HG03097 (cell line): ENCODE data around the gene LY86.
"Not testable (repeated sequence)": the region's sequence is repeated elsewhere in the genome, so short reads cannot be mapped to it uniquely, and the experiment has no call there.

ENCODE experiments used
- ATAC-seq: cut with Tn5 transposase; IDR thresholded peaks from one replicate; pipeline ENCODE4 v1.9.1; 2021; ENCODE audit not compliant: unreplicated experiment, low FRiP score

LY86 gene

DNA sequence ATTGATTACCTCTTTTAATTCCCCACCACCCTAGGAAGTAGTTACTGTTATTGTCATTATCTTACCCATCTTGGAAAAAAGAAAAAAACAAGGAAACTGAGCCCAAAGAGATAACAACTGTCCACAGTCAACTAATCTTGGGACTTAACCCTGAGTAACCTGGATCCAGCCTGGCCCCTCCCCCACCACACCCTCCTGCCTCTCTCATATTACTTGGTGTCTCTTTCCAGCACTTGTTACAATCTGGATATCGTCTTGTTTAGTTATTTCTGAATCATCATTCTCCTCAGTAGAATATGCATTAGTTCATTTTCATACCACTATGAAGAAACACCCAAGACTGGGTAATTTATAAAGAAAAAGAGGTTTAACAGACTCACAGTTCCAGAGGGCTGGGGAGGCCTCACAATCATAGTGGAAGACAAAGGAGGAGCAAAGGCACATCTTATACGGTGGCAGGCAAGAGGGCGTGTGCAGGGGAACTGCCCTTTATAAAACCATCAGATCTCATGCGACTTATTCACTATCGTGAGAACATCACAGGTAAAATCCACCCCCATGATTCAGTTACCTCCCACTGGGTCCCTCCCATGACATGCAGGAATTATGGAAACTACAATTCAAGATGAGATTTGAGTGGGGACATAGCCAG lies 60.3 kb downstream of the LY86 start:
- no peak for ATAC-seq

DNA sequence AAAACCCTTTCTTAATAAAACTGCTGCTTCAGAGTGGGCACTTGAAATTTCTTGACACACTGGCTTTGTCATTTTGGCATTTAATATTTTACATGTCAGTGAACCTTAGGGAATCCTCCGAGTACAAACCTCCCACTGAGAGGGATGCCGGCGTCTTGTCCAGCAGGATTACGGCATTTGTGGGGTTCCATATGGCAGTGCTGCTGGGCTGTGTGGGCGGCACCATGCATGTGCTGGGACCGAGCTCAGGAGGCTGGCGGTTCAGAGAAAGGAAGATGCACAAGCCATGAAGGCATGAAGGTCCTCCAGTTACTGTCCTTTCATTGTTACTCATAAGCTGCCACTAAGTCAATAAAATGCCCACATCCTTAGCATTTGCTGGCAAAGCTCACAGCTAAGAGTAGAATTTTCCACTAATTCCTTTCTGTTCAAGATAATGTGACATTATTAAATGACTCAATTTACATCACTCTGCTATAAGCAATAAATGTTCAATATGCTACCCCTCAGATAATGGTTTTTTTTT lies 61.4 kb downstream of the LY86 start:
- ATAC-seq: no peak

DNA sequence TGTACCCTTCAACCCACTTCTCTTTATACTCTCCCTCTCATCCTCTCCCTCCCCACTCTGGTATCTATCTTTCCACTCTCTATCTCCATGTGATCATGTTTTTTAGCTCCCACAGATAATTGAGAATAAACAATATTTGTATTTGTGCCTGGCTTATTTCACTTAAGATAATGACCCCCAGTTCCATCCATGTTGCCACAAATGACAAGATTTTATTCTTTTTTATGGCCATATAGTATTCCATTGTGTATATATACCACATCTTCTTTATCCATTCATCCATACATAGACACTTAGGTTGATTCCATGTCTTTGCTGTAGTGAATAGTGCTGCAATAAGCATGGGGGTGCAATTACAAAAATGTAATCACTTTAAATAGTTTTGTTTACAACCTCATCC lies 62.3 kb downstream of the LY86 start:
- ATAC-seq: no peak

DNA sequence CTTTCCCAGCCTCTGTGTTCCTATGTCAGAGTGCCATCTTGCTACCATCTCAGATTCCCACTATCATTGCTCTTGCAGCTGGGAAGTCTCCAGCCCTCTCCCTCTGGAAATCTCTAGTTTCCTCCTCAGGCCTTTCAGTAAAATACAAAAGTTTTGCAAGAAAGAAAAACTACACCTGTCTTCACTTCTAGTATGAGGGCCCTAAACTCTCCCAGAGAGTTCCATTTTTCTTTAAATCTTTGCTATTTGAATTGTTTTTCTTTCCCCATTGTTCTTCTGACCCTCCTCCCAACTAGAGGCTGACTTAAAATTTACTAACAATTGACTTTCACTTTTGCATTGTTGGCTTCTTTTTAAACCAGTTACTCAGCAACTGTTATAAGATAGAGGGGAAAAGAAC lies 62.8 kb downstream of the LY86 start:
- no peak for ATAC-seq

DNA sequence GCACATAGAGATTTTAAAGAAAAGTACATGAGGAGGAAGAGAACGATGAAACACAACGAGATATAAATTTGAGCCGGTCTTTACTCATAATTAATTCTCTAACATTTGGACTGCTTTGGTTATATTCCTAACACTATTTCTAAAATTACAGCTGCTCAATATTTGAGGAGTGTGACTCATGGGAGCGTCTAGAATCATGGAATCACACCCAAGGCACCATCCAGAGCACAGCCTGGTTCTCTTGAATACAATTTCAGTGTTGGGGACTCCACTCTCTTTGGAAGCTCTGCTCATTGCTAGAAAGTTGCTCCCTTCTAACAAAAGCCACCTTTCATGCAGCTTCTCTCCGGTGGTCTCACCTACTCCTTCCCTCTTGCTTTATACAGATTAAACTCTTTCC lies 64.4 kb downstream of the LY86 start:
- no peak for ATAC-seq

DNA sequence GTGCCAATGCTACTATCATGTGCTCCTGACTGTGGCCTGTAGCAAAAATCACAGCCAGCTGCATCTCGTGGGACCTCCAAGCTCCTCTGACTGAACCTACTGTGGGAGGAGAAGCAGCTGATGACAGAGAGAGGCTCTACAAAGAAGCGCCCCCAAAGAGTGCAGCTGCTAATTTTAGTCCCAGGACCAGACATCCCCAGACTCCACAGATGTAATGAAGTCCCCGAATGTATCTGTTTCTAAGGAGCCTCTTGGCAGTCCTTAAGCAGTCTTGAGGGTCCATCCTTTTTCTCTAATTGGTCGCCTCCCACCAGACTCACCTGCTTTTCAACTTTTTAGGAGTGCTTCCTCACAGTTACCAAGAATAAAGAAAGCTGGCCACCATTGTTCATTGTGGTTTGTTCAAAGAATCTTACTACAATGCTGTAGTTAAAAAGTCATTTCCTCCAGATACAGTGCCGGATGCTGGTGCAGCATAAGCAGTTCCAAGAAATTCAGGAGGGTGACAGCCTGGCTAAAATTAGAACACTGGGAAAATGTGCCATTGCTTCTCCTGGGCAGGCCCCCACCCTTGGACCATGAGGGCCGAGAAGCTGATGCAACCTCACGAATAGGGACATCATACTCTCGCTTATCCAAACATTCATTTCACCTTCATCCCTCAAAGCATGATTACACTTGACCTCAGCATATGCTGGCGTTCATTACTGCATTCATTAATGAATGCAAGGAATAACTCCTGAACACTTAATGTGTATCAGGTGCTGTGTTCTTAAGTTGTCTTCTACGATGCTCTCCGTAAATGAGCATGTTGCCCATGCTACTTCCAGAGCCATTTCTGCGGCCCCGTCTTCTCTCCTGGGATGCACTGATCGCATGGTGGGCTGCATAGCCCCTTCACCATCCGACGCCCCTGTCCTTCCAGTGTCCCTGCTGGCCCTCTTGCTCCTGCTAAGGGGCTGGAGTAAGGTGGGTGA lies 66.4 kb downstream of the LY86 start:
- no peak for ATAC-seq

DNA sequence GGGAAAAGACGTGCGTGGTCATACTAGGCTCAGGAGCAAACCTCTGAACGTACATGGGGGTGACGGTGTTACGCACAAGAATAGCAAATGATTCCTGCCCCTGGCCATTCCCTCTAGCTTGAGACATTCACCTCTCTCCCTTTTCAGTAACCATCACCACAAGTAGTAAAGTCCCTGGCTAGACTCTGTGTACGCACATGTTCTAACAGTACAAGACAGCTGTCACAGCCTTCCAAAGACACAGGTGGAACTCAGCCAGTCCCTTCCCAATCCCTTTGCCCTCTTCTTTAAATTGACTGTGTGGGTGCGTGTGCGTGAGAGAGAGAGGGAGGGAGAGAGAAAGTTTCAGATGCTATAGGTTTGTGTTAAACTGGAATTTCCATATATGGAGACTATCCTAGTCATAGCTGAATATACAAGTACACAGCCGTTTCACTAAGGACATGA lies 67.3 kb downstream of the LY86 start:
- ATAC-seq: no peak

DNA sequence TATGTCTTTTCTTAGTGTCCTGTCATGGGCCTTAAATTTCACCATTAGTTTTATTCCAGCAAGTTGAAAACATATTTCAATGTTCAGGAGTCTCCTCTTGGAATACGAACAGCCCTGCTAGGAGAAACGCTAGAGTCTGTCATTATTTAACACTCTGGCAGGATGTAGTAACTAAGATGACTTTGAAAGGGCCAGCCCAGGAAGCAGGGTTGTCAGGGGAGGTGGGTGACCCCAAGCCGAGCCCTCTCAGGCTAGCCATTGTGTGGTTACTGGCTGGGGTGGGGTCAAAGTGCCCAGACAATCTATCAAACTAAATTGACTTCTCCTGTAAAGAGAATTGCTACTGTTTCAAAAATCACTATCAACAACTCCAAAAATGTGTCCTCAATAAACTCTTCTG lies 67.8 kb downstream of the LY86 start:
- ATAC-seq: no peak

DNA sequence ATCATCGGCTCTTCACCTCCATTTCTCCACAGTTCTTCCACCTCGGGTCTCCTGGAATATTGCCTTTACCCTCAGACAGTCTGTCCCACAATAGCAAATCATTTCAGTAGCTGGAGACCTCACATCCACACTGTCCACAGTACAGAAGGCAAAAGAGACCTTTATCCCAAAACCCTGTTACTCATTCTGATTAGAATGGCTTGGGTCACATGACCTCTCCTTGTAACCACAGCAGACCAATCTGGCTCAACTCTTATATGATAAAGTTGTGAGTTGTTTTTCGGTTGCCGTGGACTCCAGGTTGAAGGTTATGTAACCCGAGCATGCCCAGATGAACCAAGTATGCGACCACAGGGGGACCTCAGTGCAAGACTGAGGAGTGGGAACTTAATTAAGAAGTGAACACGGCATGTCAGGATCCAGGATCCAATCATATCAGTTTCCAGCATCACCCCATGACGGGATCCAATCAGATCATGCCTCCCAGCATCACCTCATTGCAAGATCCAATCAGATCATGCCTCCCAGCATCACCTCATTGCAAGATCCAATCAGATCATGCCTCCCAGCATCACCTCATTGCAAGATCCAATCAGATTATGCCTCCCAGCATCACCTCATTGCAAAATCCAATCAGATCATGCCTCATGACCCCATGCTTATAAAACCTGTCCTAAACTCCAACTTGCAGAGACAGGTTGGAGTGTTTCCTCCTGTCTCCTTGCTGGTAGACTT lies 68.7 kb downstream of the LY86 start:
- no peak for ATAC-seq

DNA sequence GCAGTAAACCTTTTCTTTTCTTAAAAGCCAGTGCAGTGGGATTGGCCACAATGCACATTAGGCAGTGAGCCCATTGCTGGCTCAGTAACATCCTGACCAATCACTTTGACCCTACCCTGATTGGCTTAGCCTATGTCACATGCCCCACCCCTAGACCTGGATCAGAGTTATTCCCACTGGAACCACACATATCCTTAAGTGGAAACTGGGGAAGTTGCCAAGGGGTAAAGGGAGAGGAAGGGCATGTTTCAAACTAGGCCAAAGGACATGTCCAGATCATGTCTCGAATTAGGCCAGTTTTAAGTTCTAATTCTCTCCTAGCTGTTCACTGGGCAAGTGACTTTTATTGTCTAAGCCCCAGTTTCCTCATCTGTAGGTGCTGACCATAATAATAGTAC lies 69.3 kb downstream of the LY86 start:
- ATAC-seq: no peak

DNA sequence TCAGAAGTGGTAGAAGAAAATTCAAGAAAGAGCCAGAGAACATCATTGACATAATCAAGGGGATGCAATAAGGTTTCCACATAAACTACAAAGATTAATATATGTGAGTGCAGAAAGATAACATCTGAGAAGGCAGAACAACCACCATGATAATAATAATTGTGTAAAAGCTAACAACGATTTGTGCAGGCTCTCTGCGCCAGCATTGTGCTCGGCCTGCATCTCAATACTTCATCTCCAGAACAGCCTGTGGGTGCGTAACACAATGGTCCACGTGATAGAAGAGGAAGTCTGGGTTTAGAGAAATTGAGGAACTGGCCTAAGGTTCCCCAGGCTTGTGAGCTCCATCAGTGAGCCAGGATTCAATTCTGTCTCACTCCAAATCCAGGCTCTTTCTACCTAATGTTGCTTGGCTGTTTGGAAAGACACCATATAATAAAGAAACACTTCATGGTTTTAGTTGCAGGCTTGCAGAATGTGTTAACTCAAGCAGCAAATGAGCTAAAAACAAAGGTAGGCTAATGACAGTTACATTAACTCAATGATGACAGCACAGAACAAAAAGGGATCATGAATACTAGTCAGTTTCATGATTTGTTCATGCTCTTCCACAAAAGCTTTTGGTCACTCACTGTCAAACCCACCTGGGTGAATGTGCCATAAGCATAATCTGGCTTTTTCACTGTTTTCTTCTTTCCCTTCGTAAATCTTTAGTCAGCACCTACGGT lies 71.2 kb downstream of the LY86 start:
- ATAC-seq: no peak

DNA sequence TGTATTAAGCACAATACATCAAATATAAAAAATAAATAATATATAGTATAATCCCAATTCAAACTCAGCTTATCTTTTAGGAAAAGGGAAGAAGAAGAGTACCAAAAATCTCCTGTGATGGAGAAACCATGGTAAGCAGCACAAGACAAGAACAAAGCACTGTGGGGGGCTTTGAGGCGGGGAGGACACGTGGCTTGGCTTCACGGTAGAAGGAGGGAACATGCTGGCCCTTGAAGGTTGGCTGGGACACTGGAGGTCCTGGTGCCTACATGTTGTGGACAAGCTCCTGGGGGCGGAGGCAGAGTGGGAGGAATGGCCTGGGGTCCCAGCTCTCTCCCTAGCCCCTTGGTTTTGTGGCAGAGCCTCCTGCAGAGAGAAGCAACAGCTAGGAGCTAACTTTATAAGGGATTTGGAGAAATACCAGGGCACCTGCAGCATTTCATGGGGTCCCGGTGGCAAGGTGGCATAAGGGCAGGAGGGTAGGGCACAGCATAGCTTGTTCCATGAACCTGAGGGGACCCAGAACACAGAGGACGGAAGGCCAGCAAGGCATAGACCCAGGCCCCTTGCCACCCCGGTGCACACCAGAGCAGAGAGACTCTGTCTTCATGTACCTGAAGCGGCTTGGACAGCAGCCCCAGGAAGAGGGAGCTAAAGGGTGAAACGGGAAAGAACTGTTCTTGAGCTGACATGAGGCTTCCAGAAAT lies 72.0 kb downstream of the LY86 start:
- ATAC-seq: no peak

DNA sequence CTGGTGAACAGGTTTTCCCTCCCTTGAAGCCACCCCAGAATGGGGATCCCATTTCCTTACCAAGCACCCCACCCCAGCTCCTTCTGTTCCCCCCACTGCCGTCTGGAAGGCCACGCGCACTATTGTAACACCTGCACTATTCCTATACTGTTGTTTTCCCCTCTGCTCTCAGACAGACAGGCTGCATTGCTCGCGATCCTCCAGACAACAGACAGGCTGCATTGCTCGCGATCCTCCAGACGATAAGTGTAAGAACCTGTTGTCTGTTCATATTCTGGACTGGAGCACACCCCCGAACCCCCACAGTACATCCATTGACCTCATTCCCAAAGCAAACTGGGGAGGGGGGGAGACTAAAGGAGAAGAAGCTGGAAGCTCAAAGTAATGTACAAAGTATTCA lies 72.7 kb downstream of the LY86 start:
- ATAC-seq: no peak

DNA sequence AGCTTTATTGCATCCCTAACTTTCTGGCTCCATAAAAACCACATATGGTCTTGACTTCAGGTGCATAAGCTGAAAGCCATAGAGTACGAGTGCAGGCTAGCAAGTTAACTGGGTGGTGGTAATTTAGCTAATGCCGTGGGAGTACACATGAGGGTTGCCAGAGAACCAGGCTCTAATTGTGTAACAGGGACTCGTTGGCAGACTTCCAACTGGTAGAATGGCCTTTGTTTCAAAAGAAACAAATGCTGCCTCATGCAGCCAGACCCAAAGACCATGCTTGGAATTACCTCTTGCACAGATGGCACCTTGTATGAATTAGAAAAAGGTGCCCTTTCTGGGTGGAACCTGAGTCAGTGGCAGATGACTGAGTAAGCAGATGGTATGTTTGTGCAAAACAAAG lies 73.2 kb downstream of the LY86 start:
- ATAC-seq: no peak

DNA sequence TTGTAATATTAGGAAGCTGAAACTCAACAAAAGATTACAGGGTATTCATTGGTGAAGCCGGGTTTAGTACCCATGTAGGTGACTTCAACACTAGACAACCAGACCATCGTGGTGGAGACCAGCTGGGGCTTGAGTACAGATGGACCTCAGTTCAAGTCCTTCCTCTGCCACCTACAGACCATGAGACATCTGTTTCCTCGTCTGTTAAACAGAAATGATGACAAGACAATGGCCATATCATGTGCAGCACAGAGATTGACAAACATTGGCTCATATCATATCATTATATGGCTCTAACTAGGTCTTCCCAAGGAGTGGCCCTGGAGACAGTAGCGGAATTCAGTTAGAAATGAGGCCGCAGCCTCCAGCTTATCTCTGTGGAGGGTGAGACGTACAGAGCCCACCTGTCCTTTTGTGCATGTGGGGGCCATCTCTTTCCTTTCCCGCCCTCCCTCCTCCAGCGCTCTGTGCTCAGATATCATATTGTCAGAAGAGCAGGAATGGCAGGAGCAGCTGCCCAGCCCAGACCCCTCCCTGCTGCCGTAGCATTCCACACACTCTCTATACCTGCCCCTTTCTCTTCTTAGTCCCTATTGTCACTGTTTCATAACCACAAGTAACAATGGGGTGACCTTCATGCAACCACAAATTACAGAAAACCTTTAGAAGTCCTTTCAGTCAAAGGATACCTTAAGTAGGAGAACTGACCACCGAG lies 75.1 kb downstream of the LY86 start:
- ATAC-seq: no peak

DNA sequence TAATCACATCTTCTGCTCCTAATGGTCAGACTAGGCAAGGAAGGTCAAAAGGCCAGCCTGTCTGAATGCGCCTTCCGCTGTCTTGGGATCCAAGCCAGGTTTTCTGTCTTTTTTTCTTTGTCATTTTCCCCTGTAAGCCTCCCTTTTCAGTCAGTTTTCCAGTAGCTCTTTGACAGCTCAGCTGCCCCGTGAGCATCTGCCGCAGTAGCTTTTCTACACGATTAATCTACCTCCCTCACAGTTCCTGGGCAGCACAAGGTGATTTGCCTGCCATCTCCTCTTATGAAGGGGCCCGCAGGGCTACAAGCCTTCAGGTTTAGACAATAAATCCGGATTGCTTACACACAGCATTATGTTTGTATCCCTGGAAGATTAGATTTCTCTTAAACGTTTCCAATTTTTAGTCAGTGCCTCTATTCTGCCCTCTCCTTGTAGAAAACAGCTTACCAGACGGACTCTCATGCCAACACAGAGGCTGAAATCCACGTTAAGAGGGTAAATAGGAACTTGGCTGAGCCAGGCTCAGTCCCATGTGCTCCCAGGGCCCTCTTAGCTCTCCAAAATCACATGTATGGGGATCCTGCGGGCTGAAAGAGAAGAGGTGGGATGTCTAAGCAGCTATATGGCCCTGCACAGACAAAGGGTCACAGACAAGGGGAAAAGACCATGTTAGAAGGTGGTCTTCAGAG lies 77.2 kb downstream of the LY86 start:
- ATAC-seq: no peak

DNA sequence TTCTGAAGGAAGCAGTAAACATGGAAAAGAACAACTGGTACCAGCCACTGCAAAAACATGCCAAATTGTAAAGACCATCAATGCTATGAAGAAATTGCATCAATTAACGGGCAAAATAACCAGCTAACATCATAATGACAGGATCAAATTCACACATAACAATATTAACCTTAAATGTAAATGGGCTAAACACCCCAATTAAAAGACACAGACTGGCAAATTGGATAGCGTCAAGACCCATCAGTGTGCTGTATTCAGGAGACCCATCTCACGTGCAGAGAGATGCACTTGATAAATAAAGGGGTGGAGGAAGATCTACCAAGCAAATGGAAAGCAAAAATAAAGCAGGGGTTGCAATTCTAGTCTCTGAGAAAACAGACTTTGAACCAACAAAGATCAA lies 81.6 kb downstream of the LY86 start:
- ATAC-seq: not testable (repeated sequence)

DNA sequence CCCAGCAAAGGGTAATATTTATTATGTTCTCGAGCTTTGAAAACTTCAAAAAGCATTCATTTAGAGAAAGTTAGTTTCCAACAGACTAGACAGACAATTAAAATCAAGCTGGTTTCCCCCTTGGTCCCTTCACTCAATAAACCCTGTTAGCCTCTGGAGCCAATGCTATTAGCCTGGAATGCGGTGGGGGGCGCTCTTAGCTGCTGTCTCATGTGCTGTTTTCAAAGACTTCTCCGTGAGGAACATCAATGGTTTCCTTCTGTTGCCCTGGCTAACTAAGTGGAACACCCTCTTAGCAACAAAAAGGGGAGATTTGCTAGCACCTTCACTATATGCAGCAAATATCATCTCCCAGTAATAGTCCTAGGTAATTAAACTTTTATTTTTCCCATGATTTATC lies 86.4 kb downstream of the LY86 start:
- no peak for ATAC-seq
